Caco-2 (cell line): ENCODE data around the gene SRGAP2. TPM values are rescaled to one million over a fixed set of nuclear protein-coding genes. Genes with fewer than 3 reads are reported as not detected.
A peak's percentile ranks its signal among the peaks of the same experiment; 100 is the strongest.
"Not testable (repeated sequence)": the region's sequence is repeated elsewhere in the genome, so short reads cannot be mapped to it uniquely, and the experiment has no call there.

ENCODE experiments used
- BruUV-seq: library from RNA; stranded (reverse); fragments of 400-500 nt; replicated peaks from 2 replicates; lab custom pipeline; 2021; lab: Mats Ljungman, UMichigan
- CTCF ChIA-PET: fragments of 300-600 bp; sonication (Branson Sonifier 250); formaldehyde crosslinking; loops from one replicate; lab custom pipeline; 2022; ENCODE audit warnings: antibody characterized with exemption; lab: Charles Lee
- POLR2A ChIA-PET: fragments of 300-600 bp; sonication (Branson Sonifier 250); formaldehyde crosslinking; loops from one replicate; lab custom pipeline; 2022; ENCODE audit warnings: antibody characterized with exemption; lab: Charles Lee
- DNase-seq, 2 experiments: peaks; one replicate each; pipeline versions ENCODE4 v3.0.0 to v3.0.0-alpha.2; 2020 to 2022
- H3K27me3 ChIP-seq: replicated peaks from 2 replicates; pipeline ENCODE4 v1.6.0; 2011; ENCODE audit warnings: low read length; ENCODE audit not compliant: control insufficient read depth, insufficient read depth
- H3K36me3 ChIP-seq: 2 replicates; pipeline ENCODE4 v1.5.1; 2011; ENCODE audit warnings: low read length; ENCODE audit not compliant: control insufficient read depth, insufficient read depth
- H3K4me1 ChIP-seq: fragments of 250-450 bp; sonication (Bioruptor Pico); 2 replicates; pipeline ENCODE4 v1.5.1; 2020; ENCODE audit warnings: mild to moderate bottlenecking
- H3K4me3 ChIP-seq: 2 replicates; pipeline ENCODE4 v1.5.1; 2011; ENCODE audit warnings: low read depth, mild to moderate bottlenecking, control low read depth, low read length
- H3K9me3 ChIP-seq: fragments of 250-450 bp; sonication (Bioruptor Pico); 2 replicates; pipeline ENCODE4 v1.5.1; 2020; ENCODE audit warnings: mild to moderate bottlenecking, moderate library complexity
- H3K27ac Mint-ChIP-seq: one replicate; pipeline ENCODE4 v1.8.0; 2022; ENCODE audit warnings: mixed read lengths; ENCODE audit not compliant: unreplicated experiment
- H3K27me3 Mint-ChIP-seq: one replicate; pipeline ENCODE4 v1.8.0; 2022; ENCODE audit warnings: mixed read lengths; ENCODE audit not compliant: insufficient read depth, unreplicated experiment
- H3K36me3 Mint-ChIP-seq: one replicate; pipeline ENCODE4 v1.8.0; 2022; ENCODE audit warnings: mild to moderate bottlenecking, mixed read lengths; ENCODE audit not compliant: insufficient read depth, unreplicated experiment
- H3K4me1 Mint-ChIP-seq: one replicate; pipeline ENCODE4 v1.8.0; 2022; ENCODE audit warnings: low read depth, mixed read lengths; ENCODE audit not compliant: unreplicated experiment
- H3K4me3 Mint-ChIP-seq: one replicate; pipeline ENCODE4 v1.8.0; 2022; ENCODE audit warnings: mild to moderate bottlenecking, moderate library complexity, mixed read lengths; ENCODE audit not compliant: unreplicated experiment
- H3K9me3 Mint-ChIP-seq: one replicate; pipeline ENCODE4 v1.8.0; 2022; ENCODE audit warnings: mixed read lengths; ENCODE audit not compliant: unreplicated experiment
- intact Hi-C: fragments of 100-400 bp; cut with micrococcal nuclease; formaldehyde crosslinking; loops from one replicate; pipeline ENCODE4 v1.10.0; 2022; ENCODE audit not compliant: unreplicated experiment
- total RNA-seq: library from RNA; stranded (reverse); gene quantifications from 2 replicates; pipeline ENCODE4 v1.2.3, GENCODE V29; 2022

The SRGAP2 gene
- total RNA-seq, 1 experiment from 2014 or later = 23.7 TPM

DNA sequence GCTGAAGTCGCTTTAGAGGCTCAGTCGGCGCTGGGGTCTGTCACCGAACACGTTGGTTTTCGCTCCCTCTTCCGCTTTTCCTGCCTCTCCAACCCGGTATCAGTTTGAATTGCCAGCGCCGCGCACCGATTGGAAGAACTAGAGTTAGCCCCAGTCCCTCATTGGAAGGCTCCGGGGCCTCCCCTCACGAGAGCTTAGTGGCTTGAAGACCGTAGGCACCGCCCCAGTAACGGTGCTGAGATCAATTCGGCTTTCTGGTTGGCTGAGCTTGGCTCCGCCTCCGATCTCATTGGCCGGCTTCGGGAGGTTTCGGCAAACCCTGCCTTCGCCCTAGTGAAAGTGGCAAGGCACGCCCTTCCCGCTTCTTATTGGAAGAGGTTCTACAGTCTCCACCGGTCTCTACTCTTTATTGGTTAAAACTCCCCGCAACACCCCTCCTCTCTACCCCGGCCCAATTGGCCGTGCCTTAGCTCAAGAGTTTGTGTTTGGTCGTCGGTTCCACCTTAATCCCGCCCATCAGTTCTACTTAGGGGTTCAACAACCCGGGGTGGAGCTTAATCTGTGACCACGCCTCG lies 465 bp upstream of the SRGAP2 start, which contains the start of gene FAM72A:
TSS of gene FAM72A (minus strand) at position 51 of the 575 bp plus-strand sequence. CDS start 814 bp downstream, outside the sequence.
- H3K9me3 Mint-ChIP-seq, H3K4me1 ChIP-seq, BruUV-seq, H3K36me3 ChIP-seq, CTCF ChIA-PET, H3K27me3 Mint-ChIP-seq, intact Hi-C loops, H3K36me3 Mint-ChIP-seq, POLR2A ChIA-PET, H3K27me3 ChIP-seq, H3K9me3 ChIP-seq, H3K4me1 Mint-ChIP-seq: not testable (repeated sequence)
- peak; percentile 98 to 99 for DNase-seq
- Mint-ChIP-seq H3K27ac (peak within 1 kb of the TSS; percentile 73), H3K4me3 (peak within 1 kb of the TSS; percentile 69)
- peak within 1 kb of the TSS; percentile 45 for H3K4me3 ChIP-seq

- CTCF ChIA-PET, BruUV-seq, H3K9me3 ChIP-seq, H3K9me3 Mint-ChIP-seq, H3K4me1 Mint-ChIP-seq, H3K36me3 ChIP-seq, POLR2A ChIA-PET, H3K27me3 Mint-ChIP-seq, H3K36me3 Mint-ChIP-seq, H3K27me3 ChIP-seq, H3K4me1 ChIP-seq, intact Hi-C loops, H3K27ac Mint-ChIP-seq: not testable (repeated sequence)
- peak overlapping the region; percentile 69 for H3K4me3 Mint-ChIP-seq
- peak overlapping the region; percentile 41 for H3K4me3 ChIP-seq
- peak in 1 of 2 experiments; percentile 4 for DNase-seq
Observed at GRCh38 chr1:206204159-206204511, 794 bp downstream of the SRGAP2 start.

DNA sequence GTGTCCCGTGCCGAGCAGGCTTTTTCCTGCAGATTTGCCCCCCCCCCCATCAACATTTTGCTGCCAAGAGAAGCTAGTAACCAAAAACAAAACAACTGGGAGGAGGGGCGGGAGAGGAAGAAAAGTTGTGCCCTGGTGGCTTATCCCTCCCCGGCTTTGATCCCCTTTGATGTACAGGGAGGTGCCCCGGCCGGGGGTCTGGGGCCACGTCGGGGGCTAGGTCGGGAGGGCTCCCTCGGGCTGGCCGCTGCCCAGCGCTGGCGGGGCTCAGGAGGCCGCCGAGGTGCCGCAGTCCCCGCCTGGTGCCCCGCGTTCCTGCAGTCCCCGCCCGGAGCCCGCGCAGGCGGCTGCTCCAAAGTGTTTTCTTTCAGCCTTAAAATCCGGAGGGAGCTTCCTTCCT lies 1.5 kb downstream of the SRGAP2 start:
- H3K27ac Mint-ChIP-seq, H3K36me3 Mint-ChIP-seq, H3K9me3 ChIP-seq, POLR2A ChIA-PET, intact Hi-C loops, CTCF ChIA-PET, H3K36me3 ChIP-seq, H3K27me3 Mint-ChIP-seq, BruUV-seq, H3K9me3 Mint-ChIP-seq, H3K4me1 Mint-ChIP-seq, H3K4me1 ChIP-seq, H3K27me3 ChIP-seq: not testable (repeated sequence)
- H3K4me3 ChIP-seq = peak overlapping the region; percentile 35
- DNase-seq = peak in 1 of 2 experiments; percentile 15
- peak overlapping the region; percentile 62 for H3K4me3 Mint-ChIP-seq

DNA sequence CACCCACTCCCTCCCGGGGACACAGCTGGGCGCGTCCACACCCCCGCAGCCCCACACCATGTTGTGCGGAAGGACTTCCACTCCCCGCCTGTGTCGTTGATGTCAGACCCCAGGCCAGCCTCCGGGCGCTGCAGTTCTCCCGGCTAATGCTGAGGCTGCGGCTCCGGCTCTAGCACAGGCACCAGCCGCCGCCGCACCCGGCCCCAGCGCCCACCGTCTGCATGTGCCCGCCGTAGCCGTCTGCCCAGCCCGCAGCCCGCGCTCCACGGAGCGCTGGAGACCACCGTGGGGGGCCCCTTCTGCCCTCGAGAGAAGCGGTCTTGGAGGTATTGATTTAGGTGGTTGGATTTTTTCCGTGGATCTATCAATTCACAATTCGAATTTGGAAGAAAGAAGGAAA lies 2.2 kb downstream of the SRGAP2 start:
- H3K9me3 ChIP-seq, H3K36me3 Mint-ChIP-seq, H3K4me1 Mint-ChIP-seq, H3K27ac Mint-ChIP-seq, H3K27me3 Mint-ChIP-seq, H3K9me3 Mint-ChIP-seq, intact Hi-C loops, BruUV-seq, POLR2A ChIA-PET, CTCF ChIA-PET, H3K36me3 ChIP-seq, H3K27me3 ChIP-seq, H3K4me1 ChIP-seq: not testable (repeated sequence)
- peak in 1 of 2 experiments; percentile 9 for DNase-seq
- peak overlapping the region; percentile 19; the same call in 1 of the 2 replicates for H3K4me3 ChIP-seq
- peak overlapping the region; percentile 53 for H3K4me3 Mint-ChIP-seq

GRCh38 chr1:206210802-206211201 lies 7.5 kb downstream of the SRGAP2 start:
- CTCF ChIA-PET, H3K4me3 Mint-ChIP-seq, H3K4me1 Mint-ChIP-seq, H3K4me1 ChIP-seq, BruUV-seq, H3K4me3 ChIP-seq, H3K36me3 Mint-ChIP-seq, H3K27me3 Mint-ChIP-seq, intact Hi-C loops, DNase-seq, H3K9me3 Mint-ChIP-seq, H3K27me3 ChIP-seq, H3K9me3 ChIP-seq, POLR2A ChIA-PET, H3K36me3 ChIP-seq, H3K27ac Mint-ChIP-seq: not testable (repeated sequence)

GRCh38 chr1:206215600-206216392 lies 12.5 kb downstream of the SRGAP2 start:
- H3K27me3 ChIP-seq, H3K4me3 ChIP-seq, H3K4me1 Mint-ChIP-seq, DNase-seq, BruUV-seq, H3K4me1 ChIP-seq, H3K27me3 Mint-ChIP-seq, H3K4me3 Mint-ChIP-seq, POLR2A ChIA-PET, intact Hi-C loops, H3K36me3 ChIP-seq, H3K9me3 ChIP-seq, H3K36me3 Mint-ChIP-seq, CTCF ChIA-PET, H3K9me3 Mint-ChIP-seq, H3K27ac Mint-ChIP-seq: not testable (repeated sequence)

- BruUV-seq, H3K4me1 Mint-ChIP-seq, H3K4me1 ChIP-seq, H3K9me3 ChIP-seq, DNase-seq, H3K9me3 Mint-ChIP-seq, H3K4me3 Mint-ChIP-seq, POLR2A ChIA-PET, H3K27me3 Mint-ChIP-seq, H3K4me3 ChIP-seq, CTCF ChIA-PET, H3K27me3 ChIP-seq, H3K36me3 Mint-ChIP-seq, H3K27ac Mint-ChIP-seq, H3K36me3 ChIP-seq, intact Hi-C loops: not testable (repeated sequence)
Observed at GRCh38 chr1:206218285-206218684, 14.9 kb downstream of the SRGAP2 start.
